Cerebellar nuclear complex (tissue), 1 donor: Measurements from ENCODE around the gene ME1.
"Not testable (repeated sequence)": the region's sequence is repeated elsewhere in the genome, so short reads cannot be mapped to it uniquely, and the experiment has no call there.

Source experiments
- DNase-seq, 2 experiments: peaks; one replicate each; lab custom pipeline; 2025; lab: John Stamatoyannopoulos, UW

The ME1 gene

DNA sequence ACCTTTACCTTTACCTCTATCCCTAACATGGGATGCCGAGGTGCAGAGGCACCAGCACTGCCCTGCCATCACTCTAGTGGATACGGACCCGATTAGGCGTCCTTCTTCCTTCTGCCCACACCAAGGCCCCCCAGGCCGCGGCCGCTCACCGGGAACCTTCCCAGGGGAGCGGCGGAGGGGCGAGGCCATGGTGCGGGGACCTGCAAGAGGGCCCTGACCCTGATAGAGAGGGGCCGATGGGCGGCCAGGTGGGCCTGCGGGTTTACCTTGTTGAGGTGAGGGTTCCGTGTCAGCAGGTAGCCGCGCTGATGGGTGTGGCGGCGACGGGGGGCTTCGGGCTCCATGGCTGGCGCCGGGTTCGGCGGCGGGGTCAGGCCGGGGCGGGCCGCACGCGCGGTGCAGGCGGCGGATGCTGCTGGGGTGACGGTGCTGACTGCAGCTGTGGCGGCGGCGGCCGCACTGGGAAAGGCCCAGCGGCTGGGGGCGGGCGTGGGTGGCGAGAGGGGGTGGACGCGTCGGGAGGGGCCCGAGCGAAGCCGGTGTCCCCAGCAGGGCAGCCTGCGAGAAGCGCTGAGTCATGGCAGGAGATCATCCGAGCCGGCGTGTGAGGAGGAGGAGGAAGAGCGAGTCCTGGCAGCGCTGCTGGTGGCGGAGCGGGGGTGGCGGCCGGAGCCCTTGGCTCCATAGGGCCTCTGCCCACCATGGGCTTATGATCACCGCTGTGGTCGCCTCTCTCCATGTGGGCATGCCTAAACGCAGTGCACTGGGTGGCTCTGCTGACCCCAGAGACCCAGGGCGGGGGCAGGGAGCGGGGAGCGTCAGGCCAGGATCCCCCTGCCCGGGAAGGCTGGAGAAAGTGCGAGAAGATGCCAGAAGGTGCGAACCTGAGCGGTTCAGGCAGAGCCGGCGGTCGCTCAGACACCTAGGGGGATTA is at the start of gene ME1:
Gene ME1, minus strand, starts transcription at position 441 of the 934 bp plus-strand sequence. Its CDS starts 97 bp downstream, at position 344.
- DNase-seq, result no peak

DNA sequence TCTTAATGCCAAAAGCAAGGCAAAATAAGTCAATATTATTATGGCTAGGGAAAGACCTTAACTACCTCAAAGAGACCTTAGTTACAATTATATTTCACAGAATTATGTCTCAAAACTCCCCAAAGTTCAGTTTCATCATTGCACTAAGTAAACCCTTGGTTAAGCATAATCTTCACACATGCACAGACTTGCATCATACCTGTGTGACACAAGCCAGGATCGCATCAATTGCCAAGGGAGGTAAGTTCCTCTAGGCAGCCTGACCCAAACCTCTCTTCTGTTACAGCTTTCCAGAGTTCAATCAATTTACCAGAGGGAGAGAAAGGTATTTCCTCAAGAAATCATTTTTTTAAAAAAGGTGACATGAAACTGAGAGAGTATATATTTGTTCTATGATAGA is 49.6 kb upstream of the ME1 start:
- DNase-seq, result no peak

DNA sequence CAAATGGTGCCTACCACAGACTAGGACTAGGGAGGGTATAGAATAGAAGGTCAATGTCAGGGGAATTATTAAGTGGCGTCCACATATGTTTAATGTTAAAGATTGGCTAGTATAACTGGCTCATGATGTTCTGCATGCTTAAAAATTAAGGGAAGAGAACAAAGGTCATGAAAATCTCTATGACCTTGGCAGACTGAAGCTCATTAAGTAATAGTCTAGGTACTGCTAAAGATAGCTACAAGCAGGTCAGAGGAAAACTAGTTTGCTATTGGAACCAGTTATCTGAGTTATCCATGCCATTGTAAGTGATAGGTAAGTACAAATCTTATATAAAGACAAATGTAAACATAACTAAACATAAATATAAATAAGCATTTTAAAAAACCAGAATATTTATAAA is 48.5 kb upstream of the ME1 start:
- no peak for DNase-seq

DNA sequence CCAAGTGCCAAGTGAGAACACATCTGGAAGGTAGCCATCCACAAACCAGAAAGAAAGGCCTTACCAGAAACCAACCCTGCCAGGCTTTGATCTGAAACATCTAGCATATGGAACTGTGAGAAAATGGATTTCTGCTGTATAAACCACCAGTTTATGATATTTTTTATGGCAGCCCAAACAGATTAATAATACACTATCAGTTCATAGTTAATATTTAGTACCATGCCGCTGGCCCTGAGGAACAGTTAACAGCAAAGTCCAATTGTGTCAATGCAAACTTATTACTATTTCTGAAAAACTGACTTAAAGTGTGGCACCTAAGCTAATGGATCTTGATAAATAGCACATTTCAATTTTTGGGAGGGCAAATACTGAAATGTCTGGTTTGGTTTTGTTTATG is 46.1 kb upstream of the ME1 start:
- no peak for DNase-seq

DNA sequence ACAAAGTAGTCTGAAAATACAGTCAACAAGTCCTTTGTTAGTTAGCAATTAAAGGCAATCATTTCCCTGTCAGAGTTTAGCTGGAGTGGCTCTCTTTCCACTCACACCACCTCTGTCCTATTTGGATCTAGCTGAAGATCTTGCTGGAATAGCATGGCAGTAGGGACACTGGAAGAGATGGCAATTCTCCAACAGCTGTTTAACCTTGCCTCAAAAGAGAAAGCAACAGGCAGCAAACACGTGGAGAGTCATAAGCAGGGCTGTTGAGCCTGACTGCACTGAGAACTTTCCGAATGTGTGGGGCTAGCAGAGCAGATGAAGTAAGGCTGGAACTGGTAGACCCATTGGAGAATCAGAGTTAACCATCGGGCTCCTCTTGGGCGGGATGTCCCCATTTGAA is 43.5 kb upstream of the ME1 start:
- DNase-seq, result no peak

DNA sequence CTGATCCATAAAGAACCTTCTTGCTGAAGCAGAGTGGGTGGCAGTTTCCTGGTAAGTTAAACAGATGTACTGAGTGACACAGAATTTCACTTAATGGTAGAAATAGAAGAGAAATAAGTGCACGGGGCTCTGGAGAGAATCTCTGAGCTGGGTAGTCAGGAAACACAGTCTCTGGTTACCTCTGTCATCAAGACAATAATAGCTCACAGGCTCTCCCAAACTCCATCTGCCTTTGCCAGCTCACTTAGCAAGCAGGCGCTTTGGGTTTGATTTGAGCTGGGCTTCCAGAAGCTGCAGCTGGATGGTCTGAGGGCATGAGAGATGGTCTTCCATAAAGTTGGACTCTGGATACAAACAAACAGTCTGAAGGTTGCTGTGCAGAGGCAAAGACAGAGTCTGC is 41.9 kb upstream of the ME1 start:
- no peak for DNase-seq

DNA sequence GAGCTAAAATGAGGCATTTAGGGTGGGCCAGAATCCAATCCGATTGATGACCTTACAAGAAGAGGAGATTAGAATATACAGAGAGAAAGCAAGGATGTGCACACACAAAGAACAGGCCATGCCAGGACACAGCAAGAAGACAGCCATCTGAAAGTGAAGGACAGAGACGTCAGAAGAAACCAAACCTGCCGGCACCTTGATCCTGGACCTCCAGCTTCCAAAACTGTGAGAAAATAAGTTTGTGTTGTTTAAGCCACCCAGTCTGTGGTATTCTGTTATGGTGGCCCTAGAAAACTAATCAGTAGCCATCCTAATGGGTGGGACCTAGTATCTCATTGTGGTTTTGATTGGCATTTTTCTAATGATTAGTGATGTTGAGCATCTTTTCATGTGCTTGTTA is 39.7 kb upstream of the ME1 start:
- DNase-seq, result no peak

DNA sequence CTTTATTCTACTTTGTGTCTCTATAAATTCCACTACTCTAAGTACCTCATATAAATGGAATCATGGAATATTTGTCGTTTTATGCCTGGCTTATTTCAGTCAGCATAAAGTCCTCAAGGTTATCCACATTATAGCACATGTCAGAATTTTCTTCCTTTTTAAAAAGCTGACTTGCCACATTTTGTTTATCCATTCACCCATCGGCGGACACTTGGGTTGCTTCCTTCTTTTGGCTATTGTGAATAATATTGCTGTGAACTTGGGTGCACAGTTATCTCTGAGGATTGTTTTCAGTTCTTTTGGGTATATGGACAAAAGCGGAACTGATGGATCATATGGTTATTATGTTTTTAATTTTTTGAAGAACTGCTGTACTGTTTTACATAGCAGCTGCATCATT is 39.1 kb upstream of the ME1 start:
- DNase-seq, result no peak

DNA sequence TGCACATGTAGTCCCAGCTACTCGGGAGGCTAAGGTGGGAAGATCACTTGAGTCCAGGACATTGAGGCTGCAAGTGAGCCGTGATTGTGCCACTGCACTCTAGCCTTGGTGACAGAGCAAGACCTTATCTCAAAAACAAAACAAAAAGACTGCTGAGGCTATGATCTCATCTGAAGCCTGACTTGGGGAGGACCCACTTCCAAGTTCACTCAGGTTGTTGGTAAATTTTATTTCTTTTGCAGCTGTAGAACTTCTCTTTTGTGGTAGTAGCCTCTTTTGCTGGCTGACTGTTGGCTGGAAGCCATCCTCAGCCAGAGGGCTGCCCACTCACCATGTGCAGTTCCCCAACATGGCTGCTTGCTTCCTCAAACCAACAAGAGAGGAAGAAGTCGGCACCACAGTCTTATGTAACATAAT is 36.8 kb upstream of the ME1 start:
- no peak for DNase-seq

DNA sequence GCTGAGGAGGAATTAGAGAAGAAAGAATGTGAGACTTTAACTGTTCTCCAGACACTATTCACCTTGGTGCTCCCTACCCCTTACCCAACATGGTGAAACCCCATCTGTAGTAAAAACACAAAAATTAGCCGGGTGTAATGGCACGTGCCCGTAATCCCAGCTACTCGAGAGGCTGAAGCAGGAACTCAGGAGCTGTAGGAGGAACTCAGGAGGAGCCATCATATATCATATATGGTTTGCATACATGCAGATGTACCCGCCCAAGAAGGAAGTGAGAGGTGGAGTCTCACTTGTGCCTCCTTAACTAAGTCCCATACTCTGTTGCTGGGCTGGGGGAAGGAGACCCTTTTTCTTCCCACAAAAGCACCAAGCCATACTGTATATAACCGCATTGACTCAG is 35.5 kb upstream of the ME1 start:
- no peak for DNase-seq

DNA sequence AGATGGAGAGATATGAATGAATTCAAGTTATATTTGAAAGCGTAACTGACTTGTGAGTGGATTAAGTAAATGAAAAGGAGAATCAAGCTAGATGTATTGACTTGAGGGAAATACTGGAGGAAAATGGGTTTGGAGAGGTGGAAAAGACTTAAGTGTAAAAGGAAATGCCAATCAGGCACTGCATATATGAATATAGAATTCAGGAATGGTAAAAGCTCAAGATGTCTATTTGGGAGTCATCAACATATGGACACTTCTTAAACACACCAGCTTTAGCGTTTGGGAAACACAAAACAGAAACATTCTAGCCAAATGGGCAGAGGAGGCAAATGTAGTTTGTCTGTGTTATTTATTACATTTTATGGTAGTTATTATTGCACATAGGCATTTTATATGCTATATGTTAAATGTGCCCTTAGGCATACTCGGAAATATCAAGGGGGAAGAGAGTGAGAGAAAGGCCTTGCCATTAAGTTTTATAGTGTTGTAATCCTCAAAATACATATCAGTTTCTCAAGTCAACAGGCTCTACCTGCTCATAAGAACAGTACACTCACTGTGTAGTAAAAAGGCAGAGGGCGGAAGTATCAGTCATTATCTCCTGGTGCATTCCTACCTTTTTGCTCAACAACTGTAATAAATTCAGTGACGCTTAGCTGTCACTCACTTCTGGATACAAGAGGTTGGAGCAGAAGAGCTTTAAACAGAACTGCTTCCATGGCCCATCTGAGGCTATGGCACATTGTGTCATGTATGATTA is 33.7 kb upstream of the ME1 start:
- DNase-seq, result no peak

DNA sequence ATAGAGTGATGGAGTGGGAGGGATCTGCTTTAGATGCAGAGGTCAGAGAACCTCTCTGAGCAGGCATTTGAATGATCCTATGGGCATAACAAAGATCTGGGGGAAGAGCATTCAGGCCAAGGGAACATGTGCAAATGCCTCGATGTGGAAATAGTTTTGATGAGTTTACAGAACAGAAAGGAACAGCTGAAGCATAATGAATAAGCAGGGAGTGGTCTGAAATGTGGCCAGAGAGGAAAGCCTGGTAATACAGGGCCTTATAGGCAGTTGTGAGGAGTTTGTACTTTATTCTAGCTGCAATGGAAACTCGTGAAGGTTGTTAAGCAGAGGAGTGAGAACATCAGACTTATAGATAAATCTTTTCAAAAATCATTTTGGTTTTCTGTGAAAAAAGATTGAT is 33.0 kb upstream of the ME1 start:
- DNase-seq, result no peak

DNA sequence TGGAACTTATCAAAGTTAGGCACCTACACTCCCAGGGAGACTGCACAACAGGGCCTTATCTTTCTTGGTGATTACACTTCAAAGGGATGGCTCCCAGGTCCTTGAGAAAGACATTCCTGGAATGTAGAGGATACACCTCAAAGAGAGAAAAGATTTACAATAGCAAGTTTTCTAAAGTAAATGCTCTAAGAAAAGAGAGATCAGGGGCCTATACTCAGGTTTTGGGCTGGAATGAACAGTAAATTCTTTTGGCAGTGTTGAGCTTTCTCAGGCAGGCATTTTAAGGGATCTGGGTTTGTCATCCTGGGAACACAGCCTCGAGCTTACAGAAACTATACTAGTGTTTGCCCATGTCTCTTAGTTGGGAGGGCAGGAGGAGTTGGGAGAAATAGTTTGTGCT is 31.7 kb upstream of the ME1 start:
- DNase-seq, result no peak

DNA sequence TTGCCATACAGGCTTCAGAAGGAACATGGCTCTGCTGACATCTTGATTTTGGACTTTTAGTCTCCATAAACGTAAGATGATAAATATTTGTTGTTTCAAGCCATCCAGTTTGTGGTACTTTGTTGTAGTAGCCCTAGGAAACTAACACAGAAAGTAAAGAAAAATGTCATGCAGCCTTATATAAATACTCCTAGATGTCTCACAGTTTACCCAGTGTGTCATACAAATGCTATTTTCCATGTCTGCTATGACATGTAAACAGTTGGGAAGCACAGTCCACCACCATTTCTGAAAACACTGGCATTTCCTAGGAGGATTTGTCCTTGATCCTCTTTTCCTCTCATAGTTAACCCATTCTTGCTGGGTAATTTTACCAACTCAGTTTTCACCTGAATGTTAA is 30.6 kb upstream of the ME1 start:
- no peak for DNase-seq

DNA sequence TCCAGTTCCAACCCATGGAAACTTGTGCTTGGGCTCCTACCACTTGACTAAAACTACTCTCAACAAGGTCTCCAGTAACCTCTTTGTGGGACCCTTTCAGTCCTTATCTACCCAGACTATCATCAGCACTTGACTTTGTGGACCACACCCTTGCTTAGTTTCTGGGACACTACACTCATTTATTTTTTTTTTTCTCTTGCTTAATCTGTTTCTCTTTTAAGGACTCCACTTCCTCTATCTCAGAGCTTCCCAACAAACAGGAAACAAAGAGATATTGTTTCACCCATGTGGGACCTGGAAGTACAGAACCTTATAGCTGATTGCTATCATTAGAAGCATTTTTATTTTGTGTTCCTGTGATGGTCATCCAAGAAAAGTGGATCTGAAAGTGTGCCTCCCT is 28.8 kb upstream of the ME1 start:
- no peak for DNase-seq

DNA sequence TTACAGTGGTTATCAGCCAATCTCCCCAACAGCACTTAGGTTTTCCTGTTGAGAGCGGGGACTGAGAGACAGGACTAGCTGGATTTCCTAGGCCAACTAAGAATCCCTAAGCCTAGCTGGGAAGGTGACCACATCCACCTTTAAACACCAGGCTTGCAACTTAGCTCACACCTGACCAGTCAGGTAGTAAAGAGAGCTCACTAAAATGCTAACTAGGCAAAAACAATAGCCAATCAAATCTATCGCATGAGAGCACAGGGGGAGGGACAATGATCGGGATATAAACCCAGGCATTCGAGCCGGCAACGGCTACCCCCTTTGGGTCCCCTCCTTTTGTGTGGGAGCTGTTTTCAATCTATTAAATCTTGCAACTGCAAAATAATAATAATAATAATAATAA is 19.2 kb upstream of the ME1 start:
- not testable (repeated sequence) for DNase-seq

DNA sequence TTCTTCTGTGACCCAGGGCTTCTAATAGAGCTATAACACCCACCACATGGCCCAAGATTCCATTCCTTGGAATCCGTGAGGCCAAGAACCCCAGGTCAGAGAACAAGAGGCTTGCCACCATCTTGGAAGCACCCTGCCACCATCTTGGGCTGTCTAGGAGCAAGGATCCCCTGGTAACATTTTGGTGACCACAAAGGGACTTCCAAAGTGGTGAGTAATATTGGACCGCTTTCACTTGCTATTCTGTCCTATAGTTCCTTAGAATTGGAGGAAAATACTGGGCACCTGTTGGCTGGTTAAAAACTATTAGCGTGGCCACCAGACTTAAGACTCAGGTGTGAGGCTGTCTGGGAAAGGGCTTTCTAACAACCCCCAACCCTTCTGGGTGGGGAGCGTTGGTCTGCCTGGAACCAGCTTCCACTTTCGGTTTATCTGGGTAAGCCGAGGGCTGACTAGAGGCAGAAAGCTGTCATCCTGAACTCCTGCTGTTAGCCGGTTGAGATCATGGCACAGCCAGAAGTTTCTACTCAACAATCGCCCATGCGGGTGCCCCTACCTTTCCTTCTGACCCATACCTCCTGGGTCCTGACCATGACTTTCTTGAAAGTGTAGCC is 13.3 kb upstream of the ME1 start:
- not testable (repeated sequence) for DNase-seq

DNA sequence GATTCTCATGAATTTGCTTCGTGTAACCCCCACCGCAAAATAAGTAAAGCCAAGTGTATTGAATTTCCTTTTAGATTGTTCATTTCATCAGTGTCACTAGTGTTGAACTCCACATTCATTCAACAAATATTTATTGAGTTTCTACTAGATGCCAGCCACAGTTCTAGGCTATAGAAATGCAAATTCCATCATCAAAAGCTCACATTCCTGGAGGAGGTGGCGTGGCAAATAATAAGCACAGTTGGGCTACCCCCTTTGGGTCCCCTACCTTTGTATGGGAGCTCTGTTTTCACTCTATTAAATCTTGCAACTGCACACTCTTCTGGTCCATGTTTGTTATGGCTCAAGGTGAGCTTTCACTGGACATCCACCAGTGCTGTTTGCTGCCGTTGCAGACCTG is 12.7 kb upstream of the ME1 start:
- no peak for DNase-seq

DNA sequence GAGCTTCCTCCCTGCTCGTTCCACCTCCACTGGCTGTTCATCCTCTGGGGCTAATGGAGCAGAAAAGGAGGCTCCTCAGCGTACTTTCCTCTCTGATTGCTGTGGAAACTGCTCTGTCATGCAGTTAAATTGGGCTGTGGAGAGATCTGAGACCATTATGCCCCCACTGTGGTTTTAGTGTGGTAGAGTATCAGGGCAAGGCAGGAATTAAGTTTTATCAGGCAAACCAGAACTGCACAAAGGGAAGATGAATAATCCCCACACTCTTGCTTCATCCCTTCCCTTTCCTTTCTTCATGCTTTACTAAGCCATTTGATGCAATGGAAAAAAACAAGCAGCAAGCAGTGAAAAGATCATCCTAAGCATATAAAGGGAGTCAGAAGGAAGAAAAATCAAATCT is 11.9 kb upstream of the ME1 start:
- no peak for DNase-seq

DNA sequence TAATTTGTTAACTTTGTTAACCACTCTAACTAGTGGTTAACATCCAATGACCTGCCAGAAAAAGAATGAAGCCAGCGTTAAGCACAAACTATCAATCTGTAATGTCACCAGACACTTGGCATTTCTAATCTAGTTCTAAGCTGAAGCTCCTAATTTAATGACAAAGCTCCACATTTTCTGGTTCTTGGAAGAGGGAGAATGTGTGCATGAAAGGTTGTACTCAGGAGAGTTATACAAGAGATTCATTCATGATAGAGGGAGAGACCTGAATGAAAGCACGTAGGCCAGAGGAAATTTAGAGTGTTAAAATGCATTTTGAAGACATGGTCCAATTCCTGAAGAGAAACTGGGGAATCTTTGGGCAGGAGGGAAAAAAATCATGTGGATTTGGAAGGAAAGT is 8.3 kb upstream of the ME1 start:
- no peak for DNase-seq

DNA sequence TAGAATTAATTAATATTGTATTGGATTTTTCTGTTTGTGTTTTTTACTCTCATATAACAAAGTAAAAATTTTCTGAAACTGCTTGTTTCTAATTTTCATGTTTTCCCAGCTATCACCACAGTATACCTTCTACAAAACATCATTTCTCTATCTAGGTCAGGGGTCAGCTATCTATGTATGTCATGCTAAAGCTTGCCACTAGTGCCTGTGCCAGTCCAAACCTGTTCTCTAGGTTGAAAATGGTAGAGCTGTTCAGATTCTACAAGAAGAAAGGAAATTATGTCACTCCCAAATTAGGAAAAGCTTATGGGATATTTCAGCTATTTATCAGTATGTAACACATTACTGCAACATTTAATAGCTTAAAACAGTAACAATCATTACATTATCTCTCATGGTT is 5.8 kb upstream of the ME1 start:
- DNase-seq, result no peak

DNA sequence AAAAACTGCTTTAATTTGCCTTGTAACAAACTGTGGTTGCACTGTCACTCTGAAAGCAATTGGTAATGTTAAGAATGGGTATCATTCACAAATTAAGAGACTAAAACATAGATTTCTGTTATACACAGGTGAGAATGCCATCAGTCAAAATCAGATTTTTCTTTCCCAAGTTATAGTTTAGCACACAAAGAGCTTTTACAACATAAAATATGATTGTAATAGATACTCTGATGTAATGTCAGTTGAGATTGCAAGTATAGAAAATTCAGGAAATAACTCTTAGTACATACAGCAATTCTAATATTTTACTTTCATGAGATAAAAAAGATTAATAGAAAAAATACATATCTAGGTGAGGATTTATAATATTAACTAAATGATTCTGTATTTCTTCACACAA is 2.3 kb upstream of the ME1 start:
- no peak for DNase-seq

DNA sequence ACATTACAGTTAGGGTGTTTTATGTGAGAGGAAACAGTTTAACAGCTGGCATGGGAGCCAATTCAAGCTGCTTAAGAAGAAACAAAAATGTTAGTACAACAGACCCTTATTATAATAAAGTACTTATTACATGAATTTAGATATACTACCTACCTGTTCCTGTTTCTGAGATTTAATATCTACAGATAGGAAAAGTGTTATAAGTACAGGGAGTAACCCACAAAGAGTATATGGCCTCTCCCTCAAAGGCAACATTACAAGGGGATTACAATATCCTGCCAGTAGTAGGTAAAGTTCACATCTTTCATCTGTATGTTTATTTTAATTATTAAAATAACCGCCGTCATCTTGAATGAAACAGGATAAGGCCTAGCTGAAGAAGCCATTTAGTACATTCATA is 1.8 kb upstream of the ME1 start:
- DNase-seq, result no peak
